ENCODE data around the gene CALHM2. TPM values are rescaled to one million over a fixed set of nuclear protein-coding genes. Genes with fewer than 3 reads are reported as not detected.

Gene CALHM2
- total RNA-seq, 1 experiment from 2014 or later = not detected

DNA sequence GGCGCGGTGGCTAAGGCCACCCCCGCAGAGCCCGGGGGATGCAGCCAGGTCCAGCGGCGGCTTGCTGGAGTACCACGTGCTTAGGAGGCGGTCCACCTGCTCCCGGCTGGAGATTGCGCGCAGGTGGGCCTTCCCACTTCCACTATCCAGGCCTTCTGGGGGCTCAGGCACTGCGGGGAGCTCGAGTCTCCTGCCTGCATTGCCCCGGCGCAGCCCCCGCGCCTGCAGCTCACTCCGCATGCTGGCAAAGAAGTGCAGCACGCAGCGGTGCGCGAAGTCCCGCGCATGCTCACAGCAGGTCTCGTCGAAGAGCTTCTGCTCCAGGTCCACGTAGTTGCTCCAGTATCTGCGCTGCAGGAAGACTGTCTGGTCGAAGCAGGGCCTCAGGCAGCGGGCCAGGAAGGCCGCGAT lies 21.1 kb upstream of the CALHM2 start:
- Histone ChIP-seq H3T11ph (ENCODE audit: low read length) (no peak overlapping the region), H2BK20ac (ENCODE audit: low read depth, low read length, poor library complexity, severe bottlenecking) (no peak overlapping the region), H2BK5ac (ENCODE audit: insufficient read length, low read length) (no peak overlapping the region), H3K9ac (ENCODE audit: extremely low read depth, insufficient read length, low read length) (no peak overlapping the region), H2BK12ac (ENCODE audit: insufficient read length, low read depth, low read length) (no peak overlapping the region), H4K20me1 (ENCODE audit: control insufficient read depth, insufficient read depth, insufficient read length) (no peaks in the 10 kb centered on the region), H3K14ac (ENCODE audit: insufficient read depth, low read length) (peak overlapping the region; percentile 10; the same call in 1 of the 2 replicates), H3K56ac (ENCODE audit: insufficient read length, low read depth, low read length) (no peak overlapping the region), H3K27ac (ENCODE audit: insufficient read length, low read depth, low read length) (no peak overlapping the region), H3K4me2 (ENCODE audit: insufficient read depth, insufficient read length, low read length) (no peak overlapping the region), H2BK120ac (ENCODE audit: low read depth, low read length, poor library complexity, severe bottlenecking) (no peak overlapping the region), H3K4me1 (ENCODE audit: insufficient read depth, low read length) (no peaks in the 10 kb centered on the region; the same call in 1 of the 2 replicates), H3K79me1 (ENCODE audit: insufficient read depth, low read depth, low read length, poor library complexity, severe bottlenecking) (no peaks in the 10 kb centered on the region), H4K5ac (ENCODE audit: insufficient read length, low read depth, low read length) (no peak overlapping the region), H2AFZ (ENCODE audit: low read length) (no peak overlapping the region), H3K23ac (ENCODE audit: insufficient read length, low read depth, low read length) (no peak overlapping the region), H2AK5ac (ENCODE audit: insufficient read length, low read length) (no peak overlapping the region), H2BK15ac (ENCODE audit: low read depth, low read length) (no peak overlapping the region), H3K4ac (ENCODE audit: low read depth, low read length) (no peak overlapping the region), H3K9me3 (ENCODE audit: control insufficient read depth, low read depth, low read length) (no peaks in the 10 kb centered on the region), H4K8ac (replicated peaks; ENCODE audit: insufficient read length, low read depth, low read length) (no peak overlapping the region), H3K27me3 (ENCODE audit: insufficient read depth, low read length) (no peaks in the 10 kb centered on the region), H3K23me2 (ENCODE audit: insufficient read length, low read depth, low read length, poor library complexity, severe bottlenecking) (no peaks in the 10 kb centered on the region), H4K91ac (ENCODE audit: insufficient read length, low read depth, low read length) (no peak overlapping the region), H3K18ac (ENCODE audit: insufficient read length, low read depth, low read length) (no peak overlapping the region), H3K79me2 (ENCODE audit: insufficient read depth, low read length) (no peaks in the 10 kb centered on the region)
- no peaks in the 10 kb centered on the region for H3K9me3 Mint-ChIP-seq
- TF ChIP-seq, protein P1, sequence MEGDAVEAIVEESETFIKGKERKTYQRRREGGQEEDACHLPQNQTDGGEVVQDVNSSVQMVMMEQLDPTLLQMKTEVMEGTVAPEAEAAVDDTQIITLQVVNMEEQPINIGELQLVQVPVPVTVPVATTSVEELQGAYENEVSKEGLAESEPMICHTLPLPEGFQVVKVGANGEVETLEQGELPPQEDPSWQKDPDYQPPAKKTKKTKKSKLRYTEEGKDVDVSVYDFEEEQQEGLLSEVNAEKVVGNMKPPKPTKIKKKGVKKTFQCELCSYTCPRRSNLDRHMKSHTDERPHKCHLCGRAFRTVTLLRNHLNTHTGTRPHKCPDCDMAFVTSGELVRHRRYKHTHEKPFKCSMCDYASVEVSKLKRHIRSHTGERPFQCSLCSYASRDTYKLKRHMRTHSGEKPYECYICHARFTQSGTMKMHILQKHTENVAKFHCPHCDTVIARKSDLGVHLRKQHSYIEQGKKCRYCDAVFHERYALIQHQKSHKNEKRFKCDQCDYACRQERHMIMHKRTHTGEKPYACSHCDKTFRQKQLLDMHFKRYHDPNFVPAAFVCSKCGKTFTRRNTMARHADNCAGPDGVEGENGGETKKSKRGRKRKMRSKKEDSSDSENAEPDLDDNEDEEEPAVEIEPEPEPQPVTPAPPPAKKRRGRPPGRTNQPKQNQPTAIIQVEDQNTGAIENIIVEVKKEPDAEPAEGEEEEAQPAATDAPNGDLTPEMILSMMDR (conservative IDR thresholded peaks at IDR 0.05) = no peak
- no peaks in the 10 kb centered on the region for H3K36me3 Mint-ChIP-seq (ENCODE audit: insufficient read depth in 1 of 3, low read depth in 3 of 3)
- no peak for DNase-seq
- no CpG with 5 or more reads among the region's 32 CpGs for WGBS (ENCODE audit: extremely low coverage, insufficient read length, low lambda C conversion rate)
- peaks cover 23 to 37% of the 10 kb centered on the region in 2 experiments for H3K4me1 Mint-ChIP-seq
- H3K27me3 Mint-ChIP-seq (ENCODE audit: low read depth) = peaks cover 4% of the 10 kb centered on the region
- H3K27ac Mint-ChIP-seq = no peak overlapping the region; a peak in 1 of 7 replicates
- no peak overlapping the region for H3K4me3 Mint-ChIP-seq

All from H9 (cell line).